Mesodermal cell (in vitro differentiated cells): ENCODE results near the gene CCR6.

Source experiments
- H3K27ac ChIP-seq: 2 replicates; pipeline ENCODE4 v1.7.0; 2013; ENCODE audit warnings: mild to moderate bottlenecking, low read depth, low read length, moderate library complexity; ENCODE audit not compliant: severe bottlenecking
- H3K36me3 ChIP-seq: 2 replicates; pipeline ENCODE4 v1.7.1; 2013; ENCODE audit warnings: mild to moderate bottlenecking, low read length, moderate library complexity; ENCODE audit not compliant: control insufficient read depth, insufficient read depth
- H3K4me1 ChIP-seq: one replicate; pipeline ENCODE4 v1.7.1; 2013; ENCODE audit warnings: mild to moderate bottlenecking, low read length; ENCODE audit not compliant: insufficient read depth, control insufficient read depth, poor library complexity, severe bottlenecking
- H3K4me3 ChIP-seq: 2 replicates; pipeline ENCODE4 v1.7.0; 2013; ENCODE audit warnings: low read length, control low read depth, mild to moderate bottlenecking; ENCODE audit not compliant: insufficient read depth, poor library complexity, severe bottlenecking; ENCODE audit errors: extremely low read depth
- H3K9me3 ChIP-seq: 2 replicates; pipeline ENCODE4 v1.7.1; 2013; ENCODE audit warnings: mild to moderate bottlenecking, low read length, moderate library complexity; ENCODE audit not compliant: control insufficient read depth
- WGBS, 2 experiments: methylation state at CpG; one replicate each; pipeline ENCODE4 v1.1.5; 2013; ENCODE audit warnings: missing lambda C conversion rate in 2 of 2; ENCODE audit not compliant: insufficient coverage in 2 of 2; 5-methylcytosine and 5-hydroxymethylcytosine counted together

Gene CCR6

GRCh38 chr6:167091026-167091804 is 31.7 kb upstream of the CCR6 start:
- Histone ChIP-seq H3K4me3 (no peak overlapping the region), H3K27ac (no peak overlapping the region), H3K4me1 (peaks cover 5% of the 10 kb centered on the region), H3K36me3 (no peaks in the 10 kb centered on the region), H3K9me3 (peaks cover 9% of the 10 kb centered on the region)
- WGBS, 2 experiments = 92% methylated on average over 12 to 14 of the region's 16 CpGs

GRCh38 chr6:167091805-167092107 is 31.1 kb upstream of the CCR6 start:
- H3K4me1 ChIP-seq = peaks cover 5% of the 10 kb centered on the region
- WGBS, 2 experiments = 75 to 83% methylated on average over 7 of the region's 7 CpGs
- H3K4me3 ChIP-seq = no peak overlapping the region
- no peak overlapping the region for H3K27ac ChIP-seq
- H3K36me3 ChIP-seq = no peaks in the 10 kb centered on the region
- H3K9me3 ChIP-seq = peaks cover 5% of the 10 kb centered on the region

GRCh38 chr6:167092672-167093339 is 30.1 kb upstream of the CCR6 start:
- WGBS, 2 experiments = 92 to 93% methylated on average over 12 to 13 of the region's 16 CpGs

GRCh38 chr6:167093406-167093921 is 29.4 kb upstream of the CCR6 start:
- Histone ChIP-seq H3K27ac (no peak overlapping the region), H3K9me3 (no peaks in the 10 kb centered on the region), H3K4me1 (peaks cover 5% of the 10 kb centered on the region), H3K36me3 (no peaks in the 10 kb centered on the region), H3K4me3 (no peak overlapping the region)
- WGBS, 2 experiments = 97 to 98% methylated on average over 18 to 20 of the region's 20 CpGs

More at GRCh38 chr6:167092672-167093339, 30.1 kb upstream of the CCR6 start:
- no peaks in the 10 kb centered on the region for H3K36me3 ChIP-seq
- H3K9me3 ChIP-seq = no peaks in the 10 kb centered on the region
- H3K4me3 ChIP-seq = no peak overlapping the region
- H3K4me1 ChIP-seq = peaks cover 5% of the 10 kb centered on the region
- H3K27ac ChIP-seq = no peak overlapping the region

GRCh38 chr6:167093922-167094432 is 28.9 kb upstream of the CCR6 start:
- Histone ChIP-seq H3K27ac (no peak overlapping the region), H3K4me3 (no peak overlapping the region)
- 93 to 95% methylated on average over 24 to 28 of the region's 28 CpGs for WGBS, 2 experiments

GRCh38 chr6:167094436-167094819 is 28.5 kb upstream of the CCR6 start:
- no peaks in the 10 kb centered on the region for H3K36me3 ChIP-seq
- peaks cover 5% of the 10 kb centered on the region for H3K4me1 ChIP-seq
- H3K9me3 ChIP-seq = no peaks in the 10 kb centered on the region
- H3K4me3 ChIP-seq = no peak overlapping the region
- H3K27ac ChIP-seq = no peak overlapping the region
- 91% methylated on average over 8 to 12 of the region's 12 CpGs for WGBS, 2 experiments

More at GRCh38 chr6:167093922-167094432, 28.9 kb upstream of the CCR6 start:
- Histone ChIP-seq H3K4me1 (peaks cover 5% of the 10 kb centered on the region), H3K9me3 (no peaks in the 10 kb centered on the region), H3K36me3 (no peaks in the 10 kb centered on the region)

- Histone ChIP-seq H3K9me3 (no peaks in the 10 kb centered on the region), H3K4me1 (peaks cover 5% of the 10 kb centered on the region), H3K36me3 (no peaks in the 10 kb centered on the region), H3K4me3 (no peak overlapping the region), H3K27ac (no peak overlapping the region)
- 100% methylated on average over 1 of the region's 4 CpGs for WGBS, 2 experiments
Observed at GRCh38 chr6:167094820-167095637, 27.9 kb upstream of the CCR6 start.

GRCh38 chr6:167095888-167096287 is 27.0 kb upstream of the CCR6 start:
- Histone ChIP-seq H3K4me3 (no peak overlapping the region), H3K36me3 (no peaks in the 10 kb centered on the region), H3K9me3 (no peaks in the 10 kb centered on the region), H3K27ac (no peak overlapping the region), H3K4me1 (peaks cover 5% of the 10 kb centered on the region)
- WGBS, 2 experiments = 100% methylated on average over 2 of the region's 2 CpGs; no CpG with 5 or more reads in 1 of the 2 experiments

- 86 to 94% methylated on average over 4 to 7 of the region's 7 CpGs for WGBS, 2 experiments
- Histone ChIP-seq H3K36me3 (no peaks in the 10 kb centered on the region), H3K27ac (no peak overlapping the region), H3K4me3 (no peak overlapping the region), H3K9me3 (no peaks in the 10 kb centered on the region), H3K4me1 (peaks cover 5% of the 10 kb centered on the region)
Observed at GRCh38 chr6:167096991-167097390, 25.9 kb upstream of the CCR6 start.

- 95% methylated on average over 23 of the region's 23 CpGs for WGBS, 2 experiments
Observed at GRCh38 chr6:167097770-167098169, 25.1 kb upstream of the CCR6 start.

More at GRCh38 chr6:167097770-167098169, 25.1 kb upstream of the CCR6 start:
- H3K9me3 ChIP-seq = no peaks in the 10 kb centered on the region
- H3K4me3 ChIP-seq = no peak overlapping the region
- no peaks in the 10 kb centered on the region for H3K36me3 ChIP-seq
- H3K27ac ChIP-seq = no peak overlapping the region
- H3K4me1 ChIP-seq = peaks cover 5% of the 10 kb centered on the region
